HG03432 (cell line): Measurements from ENCODE around the gene RADIL.

Source experiments
- ATAC-seq: cut with Tn5 transposase; IDR thresholded peaks from one replicate; pipeline ENCODE4 v1.9.1; 2021; ENCODE audit warnings: mild to moderate bottlenecking, moderate library complexity; ENCODE audit not compliant: unreplicated experiment

Gene RADIL

DNA sequence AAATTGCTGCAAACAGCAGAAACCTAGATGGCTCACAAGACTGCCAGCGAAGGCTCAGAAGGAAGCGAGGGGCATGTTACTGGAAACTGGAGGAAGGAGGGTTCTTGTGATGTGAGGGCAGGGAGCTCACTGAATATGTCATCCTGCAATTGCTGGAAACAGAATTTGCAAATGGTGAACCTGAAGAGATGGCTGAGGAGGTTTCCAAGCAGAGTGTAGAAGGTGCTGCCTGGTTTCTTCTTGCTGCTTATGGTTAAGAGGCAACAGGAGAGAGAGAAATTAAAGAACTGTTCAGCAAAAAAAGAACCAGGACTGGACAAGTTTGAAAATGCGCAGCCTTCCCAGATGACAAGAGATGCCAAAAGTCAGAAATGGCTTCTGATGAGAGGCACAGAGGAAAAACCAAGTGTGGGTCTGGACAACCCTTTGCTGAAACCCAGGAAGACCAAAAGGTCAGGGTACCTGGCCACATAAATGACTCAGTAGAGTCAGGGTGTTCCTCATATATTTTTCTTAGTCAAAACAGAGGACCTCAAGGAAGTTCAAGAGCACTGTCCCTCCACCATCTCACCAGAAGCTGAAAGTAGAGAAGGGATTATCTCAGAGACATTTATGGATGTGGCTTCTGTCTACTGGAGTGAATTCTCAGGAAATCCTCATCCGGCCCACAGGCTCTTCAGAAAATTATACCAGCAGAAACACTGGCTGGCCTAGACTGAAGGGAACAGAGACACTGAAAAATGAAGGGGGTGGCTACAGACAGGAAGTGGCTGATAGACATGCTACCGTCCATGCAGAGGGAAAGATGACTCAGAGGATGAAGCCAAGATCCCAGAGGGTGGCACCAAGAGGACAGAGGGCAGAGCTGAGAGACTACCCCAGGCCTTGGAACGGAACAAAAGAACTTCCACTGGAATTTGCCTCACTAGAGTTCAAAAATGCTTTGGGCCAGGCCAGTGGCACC lies 31.8 kb downstream of the RADIL start:
- no peak for ATAC-seq

DNA sequence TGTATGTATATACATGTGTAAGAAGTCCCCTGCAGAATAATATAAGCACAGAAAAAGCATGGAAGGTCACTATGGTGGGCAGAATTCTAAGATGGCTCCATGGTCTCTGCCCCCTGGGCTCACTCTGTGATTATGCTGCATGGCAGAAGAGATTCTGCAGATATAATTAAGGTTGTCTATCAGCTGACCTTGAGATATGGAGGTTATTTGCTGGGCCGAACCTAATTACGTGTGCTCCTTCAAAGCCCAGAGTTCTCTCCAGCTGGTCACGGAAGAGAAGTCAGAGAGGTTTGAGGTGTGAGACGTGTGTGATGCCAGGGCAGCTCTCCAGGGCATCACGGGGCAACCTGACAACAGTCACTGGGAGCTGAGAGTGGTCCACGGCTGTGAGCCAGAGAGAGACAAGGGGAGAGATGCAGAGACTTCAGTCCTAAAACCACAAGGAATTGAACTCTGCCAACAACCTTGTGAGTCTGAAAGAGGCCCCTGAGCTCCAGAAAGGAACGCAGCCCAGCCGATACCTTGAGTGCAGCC lies 33.2 kb downstream of the RADIL start:
- ATAC-seq, result no peak

DNA sequence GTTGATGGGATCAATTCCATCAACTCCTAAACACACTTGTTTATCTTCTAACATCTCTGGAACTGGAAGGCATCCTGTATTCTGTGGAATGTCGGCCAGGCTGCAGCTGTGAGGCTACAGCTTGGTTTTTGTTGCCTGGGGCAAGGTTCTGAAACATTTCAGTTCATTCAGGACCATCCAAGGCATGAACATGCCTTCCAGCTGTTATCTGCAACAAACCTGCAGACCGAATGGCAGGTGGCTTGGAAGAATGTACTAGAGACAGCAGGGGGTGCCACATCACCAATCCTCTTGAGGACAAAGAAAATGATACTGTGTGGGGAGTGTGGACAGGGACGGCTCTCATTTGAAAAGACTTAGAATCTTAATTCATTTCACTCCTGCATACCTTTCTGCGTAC lies 34.1 kb downstream of the RADIL start:
- no peak for ATAC-seq

DNA sequence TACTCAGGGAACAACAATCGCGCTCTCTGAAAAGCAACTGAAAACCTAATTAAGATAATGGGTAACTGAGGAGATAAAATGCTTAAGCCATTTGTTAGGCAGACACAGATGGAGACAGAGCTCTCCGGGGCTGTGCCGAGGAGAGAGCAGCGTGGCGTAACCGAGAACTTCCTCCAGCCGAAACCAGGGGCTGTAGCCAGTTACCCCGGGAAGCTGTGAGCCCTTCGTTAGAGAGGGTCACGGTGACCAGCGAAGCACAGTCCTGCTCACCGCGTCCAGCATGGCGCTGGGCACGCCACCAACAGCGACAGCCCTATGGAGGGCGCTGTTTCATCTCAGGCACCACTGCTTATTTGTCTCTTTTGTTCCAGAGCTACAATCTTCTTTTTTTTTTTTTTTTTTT lies 37.8 kb downstream of the RADIL start:
- no peak for ATAC-seq

DNA sequence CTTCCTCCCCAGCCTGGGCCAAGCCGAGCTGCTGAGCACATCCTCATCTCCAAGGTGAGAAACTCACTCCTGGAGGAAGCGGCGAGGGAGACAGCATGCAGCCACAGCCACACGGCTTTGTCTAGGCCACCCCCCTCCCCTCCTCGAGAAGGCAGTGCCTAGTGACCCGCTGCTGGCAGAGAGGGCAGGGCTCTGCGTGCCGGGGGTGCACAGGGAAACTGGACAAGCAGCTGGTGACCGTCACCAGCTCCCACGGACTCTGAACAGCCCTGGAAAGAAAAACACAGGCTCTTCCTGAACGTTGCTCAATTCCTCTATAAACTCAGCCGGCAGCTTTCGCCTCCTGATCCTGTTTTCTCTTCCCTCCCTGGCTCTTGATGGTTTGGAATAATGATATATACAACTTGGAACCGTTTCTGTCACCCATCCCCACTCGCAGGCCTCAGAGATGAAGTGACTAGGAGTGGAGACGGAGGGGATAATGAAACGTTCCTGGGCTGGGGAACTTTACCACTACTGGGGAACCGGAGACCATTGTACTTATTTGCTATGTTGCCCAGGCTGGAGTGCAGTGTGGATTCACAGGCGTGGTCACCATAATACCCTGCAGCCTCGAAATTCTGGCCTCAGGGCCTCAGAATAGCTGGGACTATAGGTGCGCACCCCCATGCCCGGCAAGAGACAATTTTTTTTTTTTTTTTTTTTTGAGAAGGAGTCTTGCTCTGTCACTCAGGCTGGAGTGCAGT lies 41.0 kb downstream of the RADIL start:
- no peak for ATAC-seq

DNA sequence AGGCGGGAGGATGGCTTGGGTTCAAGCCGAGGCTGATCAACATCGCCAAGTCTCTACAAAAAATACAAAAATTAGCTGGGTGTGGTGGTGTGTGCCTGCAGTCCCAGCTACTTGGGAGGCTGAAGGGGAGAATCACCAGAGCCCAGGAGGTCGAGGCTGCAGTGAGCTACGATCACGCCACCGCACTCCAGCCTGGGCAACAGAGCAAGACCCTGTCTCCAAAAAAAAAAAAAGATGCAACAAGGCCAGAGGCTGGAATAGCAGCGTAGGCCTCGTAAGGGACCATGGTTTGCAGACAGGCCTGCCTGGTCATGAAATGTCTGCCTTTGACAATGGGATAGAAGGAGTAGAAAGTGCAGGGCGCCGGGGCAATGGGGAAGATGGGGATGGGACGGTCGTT lies 41.7 kb downstream of the RADIL start:
- no peak for ATAC-seq

DNA sequence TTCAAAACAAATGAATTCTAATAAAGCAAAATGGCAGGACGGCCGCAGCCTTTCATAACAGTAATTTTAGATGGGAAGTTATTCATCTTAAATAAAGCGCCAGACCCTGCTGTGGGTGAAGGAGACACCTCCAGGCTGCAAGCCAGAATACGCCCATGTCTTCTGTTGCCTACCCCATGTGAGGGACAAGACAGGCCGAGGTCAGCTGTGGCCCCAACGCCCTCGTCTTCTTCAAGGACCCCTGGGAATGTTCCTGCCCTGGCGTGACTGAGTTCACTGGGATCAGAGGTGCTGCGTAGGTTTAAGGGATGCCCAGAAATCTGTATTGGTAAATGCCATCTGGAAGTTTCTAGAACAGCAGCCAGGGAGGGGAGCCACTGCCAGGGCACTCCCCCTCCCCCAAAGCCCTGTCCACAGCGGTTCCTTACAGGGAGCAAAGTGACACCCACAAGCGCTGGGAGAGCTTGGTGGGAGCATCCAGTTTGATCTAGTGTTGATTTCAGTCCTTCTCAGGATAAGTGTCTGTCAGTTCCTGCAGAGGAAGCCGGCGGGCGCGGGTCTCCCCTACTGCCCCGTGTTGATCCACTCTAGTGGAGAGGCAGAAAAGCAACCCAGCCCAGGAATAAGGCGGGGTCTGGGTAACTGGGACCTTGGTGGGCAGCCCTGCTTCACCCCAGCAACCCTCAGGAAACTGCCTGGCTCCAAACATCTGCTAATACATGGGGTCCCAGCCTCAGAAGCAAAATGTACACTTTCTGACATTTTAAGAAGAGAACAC lies 42.3 kb downstream of the RADIL start:
- ATAC-seq, result no peak

DNA sequence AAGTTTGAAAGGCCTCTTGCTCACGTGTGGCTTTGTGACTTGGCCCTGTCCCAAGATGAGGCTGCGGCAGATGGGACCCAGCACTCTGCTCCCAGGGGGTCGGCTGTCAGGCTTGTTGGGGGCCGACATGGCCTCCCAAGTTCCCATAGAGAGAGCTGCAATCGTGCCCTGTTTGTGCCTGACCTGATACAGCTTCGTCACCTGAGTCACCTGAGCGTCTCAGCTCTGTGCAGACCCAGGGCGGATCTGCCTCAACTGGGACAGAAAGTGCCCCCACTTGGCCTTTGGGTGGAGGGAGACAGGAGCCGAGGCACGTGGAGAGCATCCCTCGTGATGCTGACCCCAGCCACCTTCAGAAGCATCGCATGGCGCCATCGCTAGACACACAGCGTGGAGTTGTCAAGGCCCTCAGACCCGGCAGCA lies 43.4 kb downstream of the RADIL start:
- ATAC-seq, result no peak

DNA sequence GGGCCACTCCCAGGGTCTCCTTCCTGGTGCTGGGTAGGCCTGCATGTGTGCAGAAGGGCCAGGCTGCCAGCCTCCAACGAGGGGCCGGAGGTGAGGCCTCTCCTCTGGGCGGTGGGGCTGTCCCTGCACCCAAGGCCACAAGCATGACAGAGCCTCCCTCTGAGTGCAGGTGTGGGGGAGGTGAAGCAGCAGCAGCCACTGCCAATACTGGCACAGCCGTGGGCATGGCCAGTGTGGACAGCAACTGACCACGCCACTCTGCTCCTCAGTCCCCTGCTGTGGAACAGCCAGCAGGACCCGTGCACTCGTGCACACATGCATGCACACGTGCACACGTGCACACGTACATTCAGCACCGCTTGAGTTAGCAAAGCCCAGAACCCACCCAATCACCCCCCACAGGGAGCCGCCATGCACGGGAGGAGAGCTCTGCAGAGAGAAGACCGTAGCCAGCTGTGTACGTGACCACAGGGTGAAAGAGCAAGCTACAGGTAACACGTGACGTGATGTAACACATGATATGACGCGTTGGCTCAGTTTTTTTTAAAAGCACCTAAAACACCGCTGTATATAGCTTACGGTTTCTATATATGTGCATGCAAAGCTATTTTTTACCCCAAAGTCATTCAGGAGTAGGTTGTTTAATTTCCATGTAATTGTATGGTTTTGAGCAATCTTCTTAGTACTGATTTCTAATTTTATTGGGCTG lies 44.7 kb downstream of the RADIL start:
- no peak for ATAC-seq

DNA sequence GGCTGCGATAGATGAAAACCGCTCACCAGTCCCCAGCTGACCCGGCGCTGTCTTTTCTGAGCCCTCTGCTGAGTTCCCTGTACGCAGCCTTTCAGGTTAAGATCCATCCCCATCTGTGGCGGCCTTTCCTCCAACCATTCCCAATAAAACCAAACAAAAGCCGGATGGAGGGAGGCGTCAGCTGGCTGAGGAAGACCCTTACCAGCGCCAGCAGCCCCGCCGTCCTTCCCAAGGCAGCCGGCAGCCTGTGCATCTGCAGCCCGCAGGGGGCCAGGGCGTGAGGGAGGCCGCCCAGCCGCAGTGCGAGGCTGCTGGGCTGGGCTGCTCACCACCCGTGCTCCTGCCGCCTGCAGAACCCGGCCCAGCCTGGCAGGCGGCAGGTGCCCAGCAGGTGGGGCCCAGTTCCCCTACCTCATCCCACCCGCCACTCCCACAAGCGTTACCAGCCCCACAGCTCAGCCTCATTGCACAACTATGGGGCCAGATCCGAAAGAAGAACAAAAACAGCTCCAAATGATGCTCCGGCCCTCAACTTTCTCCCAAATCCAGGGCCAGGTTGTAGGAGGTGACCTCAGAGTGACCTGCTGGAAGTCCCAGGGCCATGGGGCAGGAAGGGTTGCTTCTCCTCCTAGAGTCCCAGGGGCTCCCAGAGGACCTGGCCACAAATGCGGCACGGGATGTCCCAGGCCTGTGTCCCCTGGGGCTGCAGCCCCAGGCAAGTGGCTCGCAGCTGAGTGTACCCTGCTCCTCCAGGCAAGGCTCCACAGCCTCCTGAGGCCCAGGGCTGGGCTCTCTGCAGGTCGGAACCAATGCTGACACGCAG lies 45.5 kb downstream of the RADIL start:
- ATAC-seq, result no peak

DNA sequence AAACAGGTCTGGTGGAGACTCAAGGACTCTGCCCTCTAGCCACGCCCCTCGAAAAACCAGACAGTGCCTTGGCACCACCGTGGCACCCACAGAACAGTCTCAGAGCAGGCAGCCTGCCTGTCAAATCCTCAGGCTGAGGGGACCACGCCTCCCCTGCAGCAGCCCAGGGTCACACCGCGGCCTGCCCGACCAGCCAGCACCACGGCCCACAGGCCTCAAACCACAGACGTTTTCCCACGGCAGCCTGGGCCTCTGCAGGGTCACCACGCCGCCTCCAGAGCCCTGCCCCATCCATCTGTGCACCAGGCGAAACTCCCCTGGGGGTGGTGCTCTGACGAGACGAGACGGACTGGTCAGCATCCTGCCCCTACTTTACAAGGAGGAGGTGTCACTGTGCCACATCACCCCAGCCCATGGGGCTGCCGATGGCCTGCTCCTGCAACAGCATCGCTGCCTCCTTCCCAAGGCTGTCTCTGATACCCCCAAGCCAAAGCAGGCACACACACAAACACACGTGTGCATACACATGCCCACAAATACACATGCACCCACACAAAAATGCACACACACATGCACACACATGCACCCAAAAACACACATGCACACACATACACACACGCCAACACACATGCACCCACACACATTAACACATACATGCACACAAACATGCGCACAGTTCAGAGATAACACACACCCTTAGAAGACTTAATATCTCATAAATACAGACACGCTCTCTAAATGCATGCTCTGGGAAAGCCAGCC lies 46.3 kb downstream of the RADIL start:
- ATAC-seq, result no peak

DNA sequence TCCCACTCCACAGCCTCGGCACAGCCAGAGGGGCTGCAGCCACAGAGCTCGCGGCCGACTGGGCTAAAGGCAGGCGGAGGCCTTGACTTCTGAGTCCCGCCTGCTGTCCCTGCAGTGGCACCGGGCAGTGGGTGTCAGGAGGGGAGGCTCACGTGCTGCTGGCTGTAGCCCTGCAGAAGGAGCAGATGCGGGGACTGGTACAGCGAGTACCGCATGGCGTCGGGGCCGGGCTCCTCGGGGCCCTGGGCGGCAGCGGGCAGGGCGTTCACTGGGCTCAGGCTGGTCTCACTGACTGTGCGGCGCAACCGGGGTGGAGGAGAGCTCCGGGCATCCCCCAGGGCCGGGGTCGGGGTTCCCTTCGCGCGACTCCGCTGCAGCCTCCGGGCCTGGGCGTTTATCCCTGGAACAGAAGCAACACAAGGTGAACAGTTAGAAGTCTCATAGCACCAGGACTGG lies 47.3 kb downstream of the RADIL start:
- no peak for ATAC-seq

DNA sequence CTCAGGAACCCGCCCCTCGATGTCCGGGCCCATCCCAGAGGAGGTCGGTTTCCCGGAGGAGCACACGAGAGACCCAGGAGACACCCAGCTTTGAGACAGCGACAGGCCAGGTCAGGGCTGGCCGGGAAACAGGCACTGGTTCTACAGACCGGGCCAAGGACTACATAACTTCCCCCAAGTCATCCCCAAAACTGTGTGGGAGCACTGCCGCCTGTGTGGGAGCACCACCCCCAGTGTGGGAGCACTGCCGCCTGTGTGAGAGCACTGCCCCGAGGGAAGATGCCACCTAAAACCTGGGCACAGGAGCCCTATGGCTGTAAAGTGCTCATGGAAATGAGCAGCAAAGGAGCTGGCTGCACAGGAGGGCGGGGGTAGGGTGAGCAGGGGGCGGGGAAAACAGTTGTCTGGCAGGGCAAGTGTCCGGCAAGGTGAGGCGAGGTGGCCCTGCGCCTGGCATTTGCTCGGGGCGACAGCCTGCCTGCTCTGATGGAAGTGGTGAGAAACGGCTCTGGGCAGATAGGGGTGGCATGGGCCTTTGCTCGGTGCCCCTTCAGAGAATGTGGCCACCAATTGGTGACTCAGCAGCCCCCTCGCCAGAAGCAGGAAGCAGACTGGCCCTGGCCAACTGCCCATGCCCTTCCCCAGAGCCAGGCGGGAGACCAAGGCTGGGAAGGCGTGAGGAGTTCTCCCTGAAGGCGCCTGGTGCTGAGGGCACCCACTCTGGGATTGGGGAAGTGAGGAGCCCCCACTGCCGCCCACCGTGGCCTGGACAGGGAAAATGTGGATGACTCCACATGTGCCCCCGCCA lies 47.9 kb downstream of the RADIL start:
- no peak for ATAC-seq

DNA sequence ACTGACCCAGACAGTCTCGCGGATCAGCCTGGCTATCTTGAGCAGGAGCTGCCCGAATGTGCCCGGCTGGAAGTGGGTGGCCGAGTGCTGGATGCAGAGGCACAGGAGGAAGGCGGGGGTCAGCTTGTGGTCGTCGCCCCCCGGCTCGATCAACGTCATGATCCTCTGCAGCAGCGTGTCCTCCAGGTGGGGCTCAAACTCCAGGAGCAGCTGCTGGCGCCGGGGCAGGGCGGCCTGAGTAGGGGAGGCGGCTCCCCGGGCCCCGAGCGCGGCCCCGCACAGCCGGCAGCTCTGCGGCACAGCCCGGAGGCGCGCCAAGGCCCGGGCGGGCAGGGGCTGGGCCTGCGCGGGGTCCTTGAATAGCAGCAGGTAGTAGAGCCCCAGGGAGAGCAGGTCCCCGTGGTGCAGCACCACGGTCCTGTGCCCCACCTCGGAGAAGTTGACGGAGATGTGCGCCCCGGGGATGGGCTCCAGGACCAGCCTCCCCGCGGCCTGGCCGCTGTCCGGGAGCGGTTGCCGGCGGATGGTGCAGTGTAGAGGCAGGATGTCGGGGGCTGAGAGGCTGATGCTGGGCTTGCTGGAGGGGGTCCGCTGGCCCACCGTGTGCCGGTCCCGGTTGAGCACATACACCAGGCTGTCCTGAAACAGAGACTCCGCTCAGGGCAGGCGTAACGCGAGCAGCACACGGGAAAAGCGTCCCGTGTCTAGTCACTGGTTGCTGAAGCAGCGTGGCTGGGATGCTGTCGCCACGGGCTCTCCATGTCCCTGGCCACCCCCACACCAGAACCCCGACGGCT lies 48.7 kb downstream of the RADIL start:
- ATAC-seq, result no peak

DNA sequence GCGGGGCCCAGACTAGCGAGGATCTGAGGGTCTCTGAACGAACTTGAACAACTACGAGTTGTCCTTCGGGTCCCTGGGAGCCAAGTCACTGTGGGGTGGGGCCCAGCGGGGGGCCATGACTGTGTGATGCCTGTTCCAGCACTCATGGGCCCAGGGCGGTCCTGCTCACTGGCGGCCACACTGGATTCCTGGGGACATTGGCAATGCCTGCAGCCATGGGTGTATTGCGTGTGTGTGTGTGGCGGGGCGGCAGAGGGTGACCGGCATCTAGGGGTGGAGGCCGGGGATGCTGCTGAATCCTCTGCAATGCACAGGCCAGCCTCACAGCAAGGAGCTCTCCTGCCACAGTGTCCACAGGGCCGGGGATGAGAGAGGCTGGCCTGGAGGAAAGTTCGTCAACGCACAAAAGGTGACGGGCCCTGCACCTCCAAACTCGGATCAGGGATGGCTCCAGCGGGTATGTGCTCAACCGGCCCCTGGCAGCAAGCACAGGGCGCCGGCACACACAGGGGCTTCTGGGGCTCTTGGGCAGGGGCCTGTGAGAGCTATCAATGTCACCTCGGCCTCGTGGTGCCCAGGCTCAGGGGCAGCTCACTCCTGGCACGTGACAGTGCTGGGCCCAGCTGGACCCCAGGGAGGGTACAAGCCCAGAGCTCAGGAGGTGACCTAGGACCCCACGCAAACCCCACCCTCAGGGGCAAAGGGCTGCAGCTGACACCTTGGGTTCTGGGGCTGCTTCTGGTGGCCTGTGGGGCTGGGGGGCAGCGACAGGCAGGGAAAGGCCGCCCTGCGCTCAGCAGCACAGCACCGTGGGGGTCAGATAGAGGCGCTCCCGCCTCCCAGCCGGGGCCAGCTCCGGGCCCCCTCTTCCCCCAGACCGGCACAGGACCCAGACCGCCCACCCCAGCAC lies 49.6 kb downstream of the RADIL start:
- ATAC-seq, result no peak

DNA sequence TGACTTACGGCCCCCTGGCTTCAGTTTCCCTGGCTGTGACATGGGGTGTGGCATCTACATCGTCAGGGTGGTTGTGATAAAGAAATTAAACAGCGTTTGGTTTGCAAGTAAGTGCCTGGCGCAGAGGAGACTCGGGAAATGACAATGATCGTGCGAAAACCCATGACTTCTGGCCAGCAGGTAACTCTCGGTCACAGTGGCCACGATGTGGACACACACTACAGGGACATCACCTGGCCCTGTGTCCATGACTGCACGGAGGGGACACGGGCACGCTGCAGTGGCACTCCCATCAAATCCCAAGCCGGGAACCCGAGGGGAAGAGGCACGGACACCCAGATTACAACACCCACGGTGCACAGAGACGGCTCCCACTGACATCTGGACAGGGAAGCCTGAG lies 50.3 kb downstream of the RADIL start:
- ATAC-seq, result no peak
